Astrocyte of the hippocampus (primary cell): ENCODE data around the gene FCER2.

Source experiments
- DNase-seq: peaks from one replicate; pipeline ENCODE4 v3.0.0; 2011; ENCODE audit warnings: low read depth, low spot score

Gene FCER2

DNA sequence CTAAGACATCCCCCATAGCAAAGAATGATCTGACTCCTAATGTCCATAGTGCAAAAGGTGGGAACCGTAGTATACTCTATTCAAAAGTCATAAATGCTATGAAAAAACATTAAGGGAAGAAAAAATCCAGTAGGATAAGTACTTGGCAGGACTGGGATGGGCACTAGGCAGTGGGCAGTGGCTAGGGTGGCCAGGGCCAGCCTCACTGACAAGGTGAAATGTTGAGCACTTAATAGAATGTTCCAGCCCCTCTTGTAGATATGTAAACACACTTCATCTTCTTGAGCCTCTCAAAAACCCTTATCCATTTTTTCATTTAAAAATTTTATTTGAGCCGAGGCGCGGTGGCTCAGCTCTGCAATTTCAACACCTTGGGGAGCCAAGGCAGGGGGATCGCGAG, 31.4 kb upstream of the FCER2 start:
- DNase-seq, result no peak

- DNase-seq, result no peak
Measured at GRCh38 chr19:7732045-7732444, 30.1 kb upstream of the FCER2 start, which contains the start of gene CLEC4G. TSS of gene CLEC4G (minus strand) at chr19:7732110. CDS start at chr19:7732102, 8 bp downstream.

GRCh38 chr19:7731615-7732014, 29.7 kb upstream of the FCER2 start:
- DNase-seq, result no peak

- no peak for DNase-seq
Measured at GRCh38 chr19:7731218-7731595, 29.3 kb upstream of the FCER2 start.

GRCh38 chr19:7730286-7731217, 28.6 kb upstream of the FCER2 start:
- DNase-seq, result no peak

GRCh38 chr19:7729831-7730285, 27.9 kb upstream of the FCER2 start:
- no peak for DNase-seq

GRCh38 chr19:7729211-7729610, 27.3 kb upstream of the FCER2 start:
- DNase-seq, result no peak

DNA sequence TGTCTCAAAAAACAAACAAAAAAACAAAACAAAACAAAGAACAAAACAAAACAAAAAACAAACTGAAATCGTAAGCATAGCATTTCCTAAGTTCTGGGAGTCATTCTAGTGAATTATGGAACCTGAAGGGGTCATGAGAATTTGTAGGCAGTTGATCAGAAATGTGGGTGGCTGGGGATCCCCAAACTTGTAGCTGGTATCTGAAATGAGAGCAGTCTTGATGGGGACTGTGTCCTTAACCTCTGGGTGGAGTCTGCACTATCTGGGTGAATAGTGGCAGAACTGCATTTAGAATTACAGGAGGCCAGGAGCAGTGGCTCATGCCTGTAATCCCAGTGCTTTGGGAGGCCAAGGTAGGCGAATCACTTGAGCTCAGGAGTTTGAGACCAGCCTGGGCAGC, 23.9 kb upstream of the FCER2 start:
- DNase-seq, result no peak

GRCh38 chr19:7722231-7722651, 20.3 kb upstream of the FCER2 start:
- DNase-seq, result no peak

GRCh38 chr19:7720351-7720750, 18.4 kb upstream of the FCER2 start:
- DNase-seq, result no peak

DNA sequence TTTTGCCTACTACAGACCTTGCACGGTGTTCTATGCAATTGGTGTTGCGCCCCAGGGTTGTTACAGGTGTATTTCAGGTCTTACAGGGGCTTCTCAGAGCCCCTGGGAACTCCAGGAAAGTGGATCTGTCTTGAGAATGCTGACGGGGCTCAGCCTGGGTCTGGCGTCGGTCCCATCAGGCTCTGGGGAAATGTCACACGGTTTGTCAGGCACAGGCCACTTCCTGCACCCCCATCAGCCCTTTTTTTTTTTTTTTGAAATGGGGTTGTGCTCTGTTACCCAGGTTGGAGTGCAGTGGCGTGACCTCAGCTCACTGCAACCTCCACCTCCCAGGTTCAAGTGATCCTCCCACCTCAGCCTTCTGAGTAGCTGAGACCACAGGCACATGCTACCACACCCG, 16.7 kb upstream of the FCER2 start:
- DNase-seq, result no peak

- DNase-seq, result no peak
Measured at GRCh38 chr19:7716762-7717161, 14.8 kb upstream of the FCER2 start.

- no peak for DNase-seq
Measured at GRCh38 chr19:7715671-7716070, 13.7 kb upstream of the FCER2 start.

DNA sequence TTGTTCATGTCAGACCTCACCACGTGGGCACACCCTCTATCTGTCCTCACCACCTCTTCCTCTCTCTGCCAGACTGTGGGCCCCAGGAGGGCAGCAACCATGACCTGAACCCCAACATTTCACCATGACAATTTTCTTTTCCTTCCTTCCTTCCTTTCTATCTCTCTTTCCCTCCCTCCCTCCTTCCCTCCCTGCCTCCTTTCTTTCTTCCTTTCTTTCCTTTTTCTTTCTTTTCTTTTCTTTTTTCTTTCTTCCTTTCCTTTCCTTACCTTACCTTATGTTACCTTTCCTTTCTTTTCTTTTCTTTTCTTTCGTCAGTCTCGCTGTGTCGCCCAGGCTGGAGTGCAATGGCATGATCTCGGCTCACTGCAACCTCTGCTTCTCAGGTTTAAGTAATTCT, 8.7 kb upstream of the FCER2 start:
- DNase-seq, result no peak

- no peak for DNase-seq
Measured at GRCh38 chr19:7709932-7710460, 8.1 kb upstream of the FCER2 start.

DNA sequence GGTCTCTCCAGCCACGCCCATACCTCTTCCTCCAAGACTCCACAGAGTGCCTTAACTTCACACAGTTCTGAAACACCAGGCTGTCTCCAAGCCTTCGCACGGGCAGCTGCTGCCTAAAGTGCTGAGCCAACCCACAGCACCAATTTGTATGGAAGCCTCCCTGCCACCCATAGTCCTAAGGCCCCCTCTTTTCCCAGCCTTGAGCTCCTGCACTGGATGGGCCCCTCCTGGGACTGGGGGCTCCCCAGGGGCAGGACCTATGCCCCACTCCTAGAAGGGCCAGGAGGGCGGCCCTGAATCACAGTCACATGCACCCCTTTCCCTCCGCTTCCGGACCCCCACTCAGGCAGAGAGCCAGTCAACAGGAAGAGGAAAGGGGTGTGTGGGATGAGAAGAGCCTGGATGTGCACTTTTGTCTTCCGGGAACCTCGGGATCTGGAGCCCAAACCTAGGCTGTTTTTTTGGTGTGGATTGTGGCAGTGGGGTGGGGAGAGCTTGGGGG, 5.1 kb upstream of the FCER2 start:
- no peak for DNase-seq

DNA sequence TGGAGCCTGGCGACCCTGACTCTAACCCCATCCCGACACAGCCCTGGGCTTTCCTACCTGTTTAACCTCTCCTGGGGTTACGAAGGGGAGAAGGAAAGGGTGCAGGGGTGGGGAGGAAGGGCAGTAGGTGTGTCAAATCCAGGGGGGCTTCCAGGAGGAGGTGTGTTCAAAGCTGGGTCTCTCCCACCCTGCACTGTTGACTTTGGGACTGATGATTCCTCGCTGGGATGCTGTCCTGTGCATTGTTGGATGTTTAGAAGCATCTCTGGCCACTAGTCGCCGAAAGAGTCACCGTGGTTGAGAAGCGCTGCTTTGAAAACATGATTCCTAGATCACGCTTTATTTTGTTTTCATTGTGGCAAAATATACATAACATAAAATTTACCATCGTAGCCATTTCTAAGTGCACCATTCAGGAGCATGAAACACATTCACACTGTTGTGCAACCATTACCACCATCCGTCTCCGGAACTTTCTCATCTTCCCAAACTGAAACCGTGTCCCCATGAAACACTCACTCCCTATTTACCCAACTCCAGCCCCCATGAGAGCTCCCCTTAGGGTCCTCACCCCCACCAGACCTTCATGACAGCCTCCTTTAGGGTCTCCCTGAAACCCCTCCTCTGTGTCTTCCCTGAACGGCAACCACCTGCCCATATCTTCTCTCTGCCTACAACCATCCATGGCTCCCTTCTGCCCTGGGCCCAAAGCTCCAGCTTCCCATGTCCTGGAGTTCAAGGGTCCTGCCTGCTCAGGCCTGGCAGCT, 4.4 kb upstream of the FCER2 start:
- no peak for DNase-seq

GRCh38 chr19:7705387-7706187, 3.7 kb upstream of the FCER2 start:
- DNase-seq, result no peak

- DNase-seq, result no peak
Measured at GRCh38 chr19:7704280-7705060, 2.5 kb upstream of the FCER2 start.

- DNase-seq, result no peak
Measured at GRCh38 chr19:7703332-7703731, 1.4 kb upstream of the FCER2 start.
